HG03108 (cell line): ENCODE data around the gene DENND1B.

Source experiments
- ATAC-seq: cut with Tn5 transposase; IDR thresholded peaks from one replicate; pipeline ENCODE4 v1.9.1; 2021; ENCODE audit warnings: moderate library complexity; ENCODE audit not compliant: unreplicated experiment

DENND1B gene

DNA sequence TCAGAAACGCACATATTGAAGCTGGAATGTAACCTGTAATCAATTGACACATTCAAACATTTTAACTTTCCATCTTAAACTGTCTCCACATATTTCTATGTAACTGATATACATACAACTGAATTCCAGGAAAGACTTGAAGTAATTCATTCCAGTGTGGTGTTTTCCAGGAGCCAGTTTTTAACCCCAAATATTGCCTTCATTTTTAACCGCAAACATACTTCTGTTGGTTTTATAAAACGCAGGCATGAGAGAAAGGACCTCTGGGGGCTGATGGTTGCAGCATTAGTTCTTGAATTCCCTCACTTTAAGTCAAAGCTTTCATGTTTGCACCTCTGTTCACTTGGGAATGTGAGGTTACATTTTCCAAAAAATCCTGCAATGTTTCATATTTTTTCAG is 303.1 kb downstream of the DENND1B start:
- no peak for ATAC-seq

DNA sequence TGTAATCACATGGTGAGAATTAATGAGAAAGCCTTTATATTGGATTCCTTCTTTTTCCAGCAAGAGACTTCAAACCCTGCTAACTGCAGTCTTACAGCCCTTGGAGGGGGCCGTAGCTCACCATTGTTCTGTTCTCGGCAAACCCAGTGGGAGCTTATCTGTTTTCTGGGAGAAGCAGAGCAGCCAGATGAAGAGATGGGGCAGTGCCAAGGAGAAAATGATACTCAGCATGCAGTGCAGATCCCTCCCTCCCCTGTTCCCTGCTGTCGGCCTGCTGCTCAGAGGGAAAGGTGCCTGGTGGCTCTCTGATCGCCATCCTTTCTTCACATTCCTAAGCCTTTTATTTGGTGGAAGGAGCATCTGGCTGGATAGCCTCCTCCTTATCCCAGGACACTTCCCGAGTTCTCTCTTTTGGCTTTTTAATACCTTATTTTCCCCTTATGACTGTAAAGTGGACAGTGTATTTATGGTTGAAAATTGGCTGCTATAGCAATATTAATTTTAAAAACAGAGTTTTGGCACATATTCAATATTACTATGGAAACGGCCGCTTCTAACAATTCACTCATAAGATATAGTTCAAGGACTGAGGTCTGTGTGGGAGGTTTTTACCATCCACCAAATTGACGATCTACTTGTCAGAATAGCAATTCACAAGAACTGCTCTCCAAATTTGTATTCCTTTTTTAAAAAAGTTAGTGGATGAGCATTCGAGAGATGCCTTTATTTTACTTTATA is 303.9 kb downstream of the DENND1B start:
- no peak for ATAC-seq

DNA sequence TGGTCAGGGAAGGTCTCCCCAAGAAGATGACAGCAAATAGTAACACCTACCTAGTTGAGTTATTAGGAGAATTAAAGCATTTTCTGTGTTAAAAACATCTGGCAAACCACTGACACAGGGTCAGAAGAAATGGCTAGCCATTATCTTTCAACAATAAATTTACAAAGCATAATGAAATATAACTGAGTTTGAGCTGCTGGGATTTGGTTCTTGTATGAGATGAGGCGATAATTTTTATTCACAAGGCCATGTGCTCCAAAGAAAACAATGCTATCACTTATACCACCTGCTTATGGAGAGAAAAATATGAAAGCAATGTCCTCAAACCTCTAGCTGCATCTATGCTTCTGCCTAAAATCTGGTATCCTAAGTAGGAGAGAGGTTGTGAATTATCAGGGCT is 304.9 kb downstream of the DENND1B start:
- ATAC-seq, result no peak

DNA sequence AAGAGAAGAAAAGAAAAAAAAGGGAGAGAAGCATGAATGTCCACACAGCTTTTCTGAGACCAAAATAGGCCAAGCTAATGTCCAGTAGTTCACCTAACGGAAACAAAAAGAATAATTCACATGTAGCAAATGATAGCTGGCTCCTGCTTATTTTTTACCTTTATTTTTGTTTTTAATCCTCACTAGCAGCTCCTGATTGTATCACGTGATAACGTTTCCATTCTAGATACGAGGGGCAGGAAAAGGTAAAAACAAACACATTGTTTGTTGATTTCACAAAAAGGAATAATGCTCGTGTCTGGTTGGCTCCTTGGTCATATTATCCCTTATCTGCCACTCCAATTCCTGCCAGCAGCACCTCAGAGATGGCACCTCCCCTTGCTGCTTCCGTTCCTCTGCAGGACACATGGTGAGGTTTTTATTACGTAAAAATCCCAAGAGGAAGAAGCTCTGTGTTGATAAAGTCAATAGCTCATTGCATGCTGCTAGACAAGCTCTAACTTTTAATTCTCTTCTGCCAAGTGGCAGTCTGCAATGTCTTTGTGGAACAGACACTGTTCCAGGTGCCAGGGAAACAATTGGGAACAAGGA is 305.6 kb downstream of the DENND1B start:
- ATAC-seq, result no peak

DNA sequence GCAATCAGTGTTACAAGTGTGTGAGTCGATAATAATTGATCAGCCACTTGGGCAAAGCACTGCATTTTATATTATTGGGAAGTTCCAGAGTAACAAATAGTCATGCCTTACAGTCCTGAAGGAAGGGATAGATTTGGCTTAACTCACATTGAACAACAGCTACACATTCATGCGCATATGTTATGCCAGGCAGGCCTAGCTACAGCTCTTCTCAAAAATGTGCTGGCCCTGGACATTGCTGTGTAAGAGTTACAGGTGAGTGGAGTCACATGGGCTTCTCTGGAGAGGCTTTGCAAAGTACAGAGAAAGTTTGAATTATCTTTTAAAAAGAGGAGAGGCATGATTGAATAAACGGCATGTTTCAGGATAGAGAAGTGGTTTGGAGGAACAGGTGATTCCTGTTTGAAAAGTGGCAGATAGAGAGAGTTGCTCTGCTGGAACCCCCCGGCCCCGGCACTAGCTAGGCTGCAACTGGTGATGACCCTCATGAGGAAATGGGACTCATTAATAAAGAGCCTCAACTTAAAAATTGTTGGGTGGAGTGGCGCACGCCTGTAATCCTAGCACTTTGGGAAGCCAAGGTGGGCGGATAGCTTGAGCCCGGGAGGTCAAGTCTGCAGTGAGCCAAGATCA is 306.6 kb downstream of the DENND1B start:
- no peak for ATAC-seq

DNA sequence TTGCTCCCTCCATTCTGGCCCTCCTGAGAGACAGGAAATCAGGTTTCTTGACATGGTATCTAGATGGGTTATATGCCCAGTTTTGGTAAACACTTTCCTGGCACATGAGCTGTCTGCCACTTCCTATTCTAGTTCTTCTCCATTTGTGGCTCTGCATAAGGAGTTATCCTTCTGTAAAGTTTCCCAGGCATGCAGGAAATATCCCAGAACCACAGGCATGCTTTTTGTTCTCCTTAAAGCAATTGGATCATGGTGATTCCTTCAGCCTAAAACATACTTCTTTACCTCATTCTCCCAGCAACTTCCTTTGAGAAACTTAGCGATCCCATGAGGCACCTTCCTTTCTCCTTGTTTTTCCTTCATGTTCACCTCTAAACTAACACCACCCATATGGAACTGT is 307.4 kb downstream of the DENND1B start:
- no peak for ATAC-seq

DNA sequence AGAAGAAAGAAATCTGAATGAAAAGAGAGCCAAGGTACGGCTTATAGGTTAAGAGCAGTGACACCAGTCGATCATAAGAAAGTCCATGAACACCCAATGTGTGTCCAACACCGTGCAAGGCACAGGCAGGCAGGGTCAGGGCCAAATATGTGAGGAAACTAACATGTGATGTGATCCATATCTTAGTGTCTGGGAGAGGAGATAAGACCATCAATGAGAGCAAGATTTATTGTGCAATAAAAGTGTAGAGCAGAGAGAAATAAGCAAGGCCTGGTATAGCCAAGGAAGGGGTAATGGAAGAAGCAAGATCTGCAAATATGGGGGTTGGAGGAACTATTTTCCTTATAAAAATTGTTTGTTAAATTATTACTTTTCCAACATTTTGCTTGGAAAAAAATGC is 308.5 kb downstream of the DENND1B start:
- no peak for ATAC-seq

DNA sequence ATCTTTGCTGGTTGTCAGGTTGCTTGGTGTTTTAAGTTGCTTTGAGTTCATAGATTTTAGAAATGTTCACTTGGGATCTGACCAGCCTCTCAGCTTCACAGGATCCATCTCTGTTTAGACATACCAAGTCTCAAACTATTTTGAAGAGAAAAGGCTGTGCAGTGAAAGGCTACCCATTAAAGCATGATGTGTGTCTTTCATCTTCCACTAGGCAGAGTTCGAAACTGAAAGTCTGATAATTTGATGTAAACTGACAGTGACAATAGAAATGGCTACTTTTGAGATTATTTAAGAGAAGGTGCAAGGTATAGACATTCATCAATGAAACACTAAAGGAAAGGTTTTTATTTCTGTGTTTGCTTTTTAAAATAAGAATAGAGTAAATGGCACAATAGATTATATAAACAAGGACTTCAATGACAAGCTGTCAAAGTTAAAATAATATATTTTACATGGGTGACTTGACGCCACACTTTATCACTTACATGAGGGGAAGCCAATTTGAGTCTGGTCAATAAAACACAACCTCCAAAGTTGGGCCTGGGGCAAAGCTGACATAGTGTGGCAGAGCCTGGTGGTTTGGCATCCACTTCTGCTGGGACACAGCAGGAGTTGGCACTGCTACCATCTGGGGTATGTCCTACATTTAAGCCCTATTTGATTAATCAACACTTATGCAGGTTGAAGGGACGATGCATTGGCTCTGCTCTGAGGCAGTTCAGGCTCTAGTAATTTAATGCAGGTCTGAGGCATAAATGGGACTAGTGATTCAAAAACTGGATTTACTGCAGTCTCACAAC is 309.6 kb downstream of the DENND1B start:
- no peak for ATAC-seq

DNA sequence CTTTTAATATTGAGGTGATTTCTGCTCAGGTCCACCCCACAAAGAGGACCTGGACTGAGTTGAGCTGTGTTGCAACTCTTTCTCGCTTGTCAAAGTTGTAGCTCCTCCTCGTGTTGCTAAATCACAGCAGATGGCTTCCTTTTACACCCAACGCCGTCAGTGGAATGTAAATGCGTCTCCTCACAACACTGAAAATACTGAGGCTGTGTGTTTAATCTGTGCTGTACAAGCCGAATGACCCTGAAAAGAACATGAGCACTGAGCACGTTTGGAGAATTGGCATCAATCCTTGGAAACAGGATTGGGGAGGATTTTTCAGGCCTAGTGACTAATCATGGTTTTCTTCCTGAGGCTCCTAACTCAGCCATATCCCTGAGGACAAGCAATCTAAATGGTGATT is 311.2 kb downstream of the DENND1B start:
- no peak for ATAC-seq

DNA sequence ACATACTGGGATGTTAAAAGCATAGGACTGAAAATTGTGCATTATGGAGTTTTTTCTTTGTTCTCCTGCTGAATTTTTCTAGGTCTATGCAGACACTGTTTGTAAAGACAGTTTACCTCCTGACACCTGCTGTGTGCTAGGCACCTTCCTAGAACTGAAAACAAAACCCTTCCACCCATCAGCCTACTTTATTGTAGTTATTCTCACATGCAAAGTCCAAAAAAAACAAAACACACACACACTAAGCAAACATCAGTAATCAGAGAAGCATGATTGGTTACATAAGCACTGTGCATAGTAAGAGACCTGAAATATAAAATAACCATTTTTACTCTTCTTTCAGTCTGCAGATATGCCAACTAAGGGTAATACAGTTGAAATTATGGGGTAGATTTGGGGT is 312.1 kb downstream of the DENND1B start:
- ATAC-seq, result no peak

DNA sequence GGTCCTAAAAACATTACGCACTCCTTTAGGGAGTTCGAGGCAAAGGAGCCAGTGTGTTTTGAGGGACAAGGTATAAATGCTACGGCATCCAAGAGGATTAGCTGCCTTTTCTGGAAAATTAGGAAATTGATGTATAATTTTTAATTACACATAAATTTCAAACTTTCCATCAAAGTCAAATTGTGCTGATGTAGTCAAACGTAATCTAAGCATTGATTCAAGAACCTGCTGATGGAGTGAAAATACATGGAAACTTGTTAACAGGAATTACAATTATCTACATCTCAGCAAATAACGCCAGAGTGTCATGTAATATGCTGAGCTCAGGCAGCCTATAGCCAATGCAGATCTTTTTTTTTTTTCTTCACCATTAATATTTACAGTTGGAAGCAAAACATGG is 312.7 kb downstream of the DENND1B start:
- no peak for ATAC-seq
